Kidney (tissue), 14 donors: ENCODE data around the gene KDM4C. TPM values are rescaled to one million over a fixed set of nuclear protein-coding genes. Genes with fewer than 3 reads are reported as not detected.
A peak's percentile ranks its signal among the peaks of the same experiment; 100 is the strongest.

Experiments
- DNase-seq, 5 donors: peaks; one replicate each; pipeline ENCODE4 v3.0.0-alpha.2; 2013 to 2020
- FAIRE-seq: peaks from 2 replicates; lab custom pipeline; 2012; peaks lifted over from hg19 to GRCh38; lab: Jason Lieb, UNC
- H3K27ac ChIP-seq, 2 donors: one replicate each; pipeline ENCODE4 v1.7.0; 2013; ENCODE audit warnings: low read depth in 2 of 2, low read length in 2 of 2, inconsistent platforms in 1 of 2
- H3K27me3 ChIP-seq: one replicate; pipeline ENCODE4 v1.7.1; 2013; ENCODE audit warnings: low read length, inconsistent platforms; ENCODE audit not compliant: control insufficient read depth, insufficient read depth
- H3K36me3 ChIP-seq, 3 donors: one replicate each; pipeline versions ENCODE4 v1.7.0 to v1.7.1; 2013; ENCODE audit warnings: low read length in 3 of 3, control low read depth in 1 of 3, inconsistent platforms in 1 of 3; ENCODE audit not compliant: insufficient read depth in 3 of 3, control insufficient read depth in 2 of 3
- H3K4me1 ChIP-seq, 3 donors: one replicate each; pipeline versions ENCODE4 v1.7.0 to v1.7.1; 2013; ENCODE audit warnings: low read length in 3 of 3, inconsistent platforms in 1 of 3, low read depth in 1 of 3; ENCODE audit not compliant: control insufficient read depth in 2 of 3, insufficient read depth in 2 of 3
- H3K4me3 ChIP-seq, 3 donors: one replicate each; pipeline versions ENCODE4 v1.7.0 to v1.8.1; 2013; ENCODE audit warnings: low read length in 3 of 3, control low read depth in 1 of 3, inconsistent platforms in 1 of 3
- H3K9ac ChIP-seq, 3 donors: one replicate each; pipeline versions ENCODE4 v1.7.0 to v1.7.1; 2013; ENCODE audit warnings: low read length in 3 of 3, control low read depth in 1 of 3, inconsistent platforms in 1 of 3
- H3K9me3 ChIP-seq, 3 donors: one replicate each; pipeline versions ENCODE4 v1.7.0 to v1.7.1; 2013; ENCODE audit warnings: low read length in 3 of 3, control low read depth in 1 of 3, inconsistent platforms in 1 of 3; ENCODE audit not compliant: control insufficient read depth in 2 of 3, insufficient read depth in 1 of 3
- intact Hi-C: fragments of 100-400 bp; cut with DNase I; formaldehyde crosslinking; loops from one replicate; pipeline ENCODE4 v1.11.1; 2022
- polyA plus RNA-seq: library from polyadenylated mRNA; stranded (reverse); fragments of 350-450 nt; fragmentation: Illumina TruSeq; extraction: RNeasy Lipid Tissue Mini Kit (QIAGEN cat#74804); gene quantifications from one replicate; pipeline ENCODE4 v1.2.3, GENCODE V29; 2014; ENCODE audit warnings: low read depth, low replicate concordance; ENCODE audit not compliant: insufficient read depth
- total RNA-seq: library from RNA; stranded (reverse); fragmentation: NEBNext Ultra II Directional; extraction: Animal tissue kit (Norgen Biotek cat#: 25700); gene quantifications from one replicate; pipeline ENCODE4 v1.2.1, GENCODE V29; 2021
- TF ChIP-seq, protein P1 (sequence below): IDR thresholded peaks from 3 replicates; pipeline ENCODE4 v1.5.1; 2012; ENCODE audit warnings: mild to moderate bottlenecking, moderate library complexity, borderline replicate concordance; ENCODE audit not compliant: insufficient read depth; ENCODE audit errors: extremely low read depth
- donor health status: control.
- donor health status: control.
- donor health status: control.
- donor health status: control.
- donor health status: control.
- donor health status: DM: yes; HTN: yes; CAD: no.
- donor health status: Normal renal cell carcinoma (clear cell type).

The KDM4C gene
- total and polyA plus RNA-seq, 2 donors from 2014 or later = 7.1 to 47.1 TPM

DNA sequence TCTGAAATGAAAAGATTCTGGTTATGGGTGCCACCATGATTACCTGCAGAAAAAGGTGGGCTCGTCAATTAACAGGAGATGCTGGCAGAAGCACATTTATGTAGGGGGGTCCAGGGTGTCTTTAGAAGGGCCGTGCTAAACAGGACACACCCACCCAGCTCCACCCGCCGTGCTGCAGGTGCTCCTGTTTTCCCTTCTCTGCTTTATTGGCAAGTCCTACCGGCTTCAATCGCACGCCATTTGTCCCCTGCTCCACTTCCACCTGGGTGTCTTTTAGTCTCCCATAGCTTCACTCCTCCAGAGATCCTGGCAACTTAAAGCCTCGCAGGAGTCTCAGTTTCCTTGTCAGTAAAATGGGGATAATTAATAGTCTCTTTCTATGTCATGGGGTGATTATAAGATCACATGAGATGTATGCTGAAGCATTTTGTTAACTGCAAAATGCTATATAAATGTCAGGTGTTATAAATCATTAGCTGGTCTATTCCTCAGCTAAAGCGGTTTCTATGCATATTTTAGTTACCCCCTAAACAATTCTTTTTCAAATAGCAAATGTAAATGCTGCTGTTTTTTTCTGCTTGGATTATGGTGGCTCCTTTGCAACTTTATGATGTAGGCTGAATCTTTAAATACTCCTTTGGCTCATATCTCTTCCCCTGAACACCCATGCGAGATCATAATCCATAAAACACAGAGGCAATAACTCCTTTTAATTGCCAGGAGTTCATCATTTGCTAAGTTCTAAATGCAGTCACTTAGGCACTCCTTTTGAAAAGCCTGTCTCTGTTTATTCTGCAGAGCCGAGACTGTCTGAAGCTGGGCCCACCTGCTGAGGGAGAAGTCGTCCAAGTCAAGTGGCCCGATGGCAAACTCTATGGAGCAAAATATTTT is 406.9 kb downstream of the KDM4C start:
- Histone ChIP-seq H3K9me3 (no peaks in the 10 kb centered on the region), H3K27ac (no peak overlapping the region), H3K36me3 (peaks cover 0 to 8% (median 0%) of the 10 kb centered on the region in 3 donors), H3K4me3 (no peak overlapping the region), H3K9ac (no peak overlapping the region), H3K27me3 (no peaks in the 10 kb centered on the region), H3K4me1 (no peaks in the 10 kb centered on the region)
- intact Hi-C loops = no loop called here
- no peak for FAIRE-seq
- TF ChIP-seq, protein P1, sequence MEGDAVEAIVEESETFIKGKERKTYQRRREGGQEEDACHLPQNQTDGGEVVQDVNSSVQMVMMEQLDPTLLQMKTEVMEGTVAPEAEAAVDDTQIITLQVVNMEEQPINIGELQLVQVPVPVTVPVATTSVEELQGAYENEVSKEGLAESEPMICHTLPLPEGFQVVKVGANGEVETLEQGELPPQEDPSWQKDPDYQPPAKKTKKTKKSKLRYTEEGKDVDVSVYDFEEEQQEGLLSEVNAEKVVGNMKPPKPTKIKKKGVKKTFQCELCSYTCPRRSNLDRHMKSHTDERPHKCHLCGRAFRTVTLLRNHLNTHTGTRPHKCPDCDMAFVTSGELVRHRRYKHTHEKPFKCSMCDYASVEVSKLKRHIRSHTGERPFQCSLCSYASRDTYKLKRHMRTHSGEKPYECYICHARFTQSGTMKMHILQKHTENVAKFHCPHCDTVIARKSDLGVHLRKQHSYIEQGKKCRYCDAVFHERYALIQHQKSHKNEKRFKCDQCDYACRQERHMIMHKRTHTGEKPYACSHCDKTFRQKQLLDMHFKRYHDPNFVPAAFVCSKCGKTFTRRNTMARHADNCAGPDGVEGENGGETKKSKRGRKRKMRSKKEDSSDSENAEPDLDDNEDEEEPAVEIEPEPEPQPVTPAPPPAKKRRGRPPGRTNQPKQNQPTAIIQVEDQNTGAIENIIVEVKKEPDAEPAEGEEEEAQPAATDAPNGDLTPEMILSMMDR = no peak
- peak in 1 of 5 donors; percentile 25 for DNase-seq

DNA sequence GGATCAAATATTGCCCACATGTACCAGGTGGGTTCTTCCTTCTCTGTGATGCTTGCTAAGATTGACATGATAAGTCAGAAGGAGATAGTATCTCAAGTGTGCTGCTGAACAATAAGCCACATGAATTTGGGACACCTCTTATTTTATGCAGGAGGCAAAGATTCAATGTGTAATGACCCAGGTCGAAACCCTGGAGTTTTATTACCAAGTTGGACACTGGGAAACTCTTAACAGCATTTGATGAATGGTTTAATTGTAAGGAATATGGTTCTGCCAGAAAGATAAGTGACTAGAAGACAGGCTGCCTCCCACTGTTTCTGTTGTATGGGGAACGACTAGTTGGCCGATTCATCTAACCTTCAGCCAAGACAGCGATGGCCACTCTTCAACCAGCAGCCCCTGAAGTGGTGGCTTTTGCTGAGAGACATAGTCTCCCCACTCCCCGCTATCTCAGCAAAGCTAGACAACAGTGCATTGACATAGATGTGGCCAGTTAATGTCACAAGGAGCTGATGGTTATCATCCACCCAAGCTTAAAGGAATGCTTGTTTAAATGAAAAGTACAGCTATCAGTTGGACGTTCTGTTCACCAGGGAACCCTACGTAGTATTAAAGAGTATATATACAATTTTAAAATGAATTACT is 407.7 kb downstream of the KDM4C start:
- FAIRE-seq (no peak), DNase-seq (peak in 2 of 5 donors; percentile 66 to 80)
- Histone ChIP-seq H3K9me3 (no peaks in the 10 kb centered on the region), H3K27me3 (no peaks in the 10 kb centered on the region), H3K9ac (no peak overlapping the region), H3K36me3 (peaks cover 0 to 8% (median 0%) of the 10 kb centered on the region in 3 donors), H3K4me1 (no peaks in the 10 kb centered on the region), H3K27ac (no peak overlapping the region), H3K4me3 (no peak overlapping the region)
- TF ChIP-seq, protein P1 = no peak
- intact Hi-C loops = no loop called here

DNA sequence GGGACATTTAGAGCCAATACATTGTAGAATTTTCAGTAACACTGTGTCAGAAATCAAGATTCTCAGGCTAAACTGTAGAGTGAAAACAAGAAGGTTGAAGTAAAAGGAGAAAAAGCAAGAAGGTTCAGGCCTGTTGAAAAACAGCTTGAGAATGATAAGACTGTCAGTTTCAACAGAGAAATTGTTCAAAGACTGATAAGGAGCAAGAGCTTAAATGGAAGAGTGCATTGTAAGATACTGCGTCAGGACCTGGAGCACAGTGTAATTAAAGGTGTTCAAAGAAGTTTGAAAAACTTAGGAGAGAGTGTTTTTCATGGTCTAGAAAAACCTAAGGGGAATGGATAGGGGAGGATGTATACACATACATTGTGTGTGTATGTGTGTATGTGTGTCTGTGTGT is 408.3 kb downstream of the KDM4C start:
- intact Hi-C loops = no loop called here
- TF ChIP-seq, protein P1 = no peak
- Histone ChIP-seq H3K9me3 (no peaks in the 10 kb centered on the region), H3K4me3 (no peak overlapping the region), H3K9ac (no peak overlapping the region), H3K4me1 (no peaks in the 10 kb centered on the region), H3K27me3 (no peaks in the 10 kb centered on the region), H3K27ac (no peak overlapping the region), H3K36me3 (peaks cover 0 to 8% (median 0%) of the 10 kb centered on the region in 3 donors)
- no peak for FAIRE-seq
- no peak for DNase-seq
